Endothelial cell of umbilical vein (primary cell): Measurements from ENCODE around the gene AJAP1. TPM values are rescaled to one million over a fixed set of nuclear protein-coding genes. Genes with fewer than 3 reads are reported as not detected.

Experiments
- BruUV-seq: library from RNA; stranded (reverse); fragments of 400-500 nt; replicated peaks from 2 replicates; lab custom pipeline; 2021; lab: Mats Ljungman, UMichigan
- CTCF ChIA-PET: fragments of 300-600, 350-600 bp; sonication (Branson Sonifier 250); formaldehyde crosslinking; loops from one replicate; lab custom pipeline; 2021; ENCODE audit warnings: antibody characterized with exemption, inconsistent platforms; lab: Charles Lee
- POLR2A ChIA-PET: fragments of 300-600, 350-600 bp; sonication (Branson Sonifier 250); formaldehyde crosslinking; loops from one replicate; lab custom pipeline; 2021; ENCODE audit warnings: antibody characterized with exemption, inconsistent platforms; lab: Charles Lee
- DNase-seq: peaks from one replicate; pipeline ENCODE4 v3.0.0-alpha.2; 2011; ENCODE audit warnings: low read depth, low spot score
- FAIRE-seq: peaks from 2 replicates; lab custom pipeline; 2011; peaks lifted over from hg19 to GRCh38; lab: Jason Lieb, UNC
- H2AFZ ChIP-seq: 2 replicates; pipeline ENCODE4 v1.6.0; 2012; ENCODE audit warnings: low read depth, low read length, control low read depth, inconsistent platforms
- H3K27ac ChIP-seq: 2 replicates; pipeline ENCODE4 v1.5.1; 2011; ENCODE audit warnings: low read depth, mild to moderate bottlenecking, control low read depth, low read length, moderate library complexity; ENCODE audit not compliant: insufficient read depth
- H3K27me3 ChIP-seq, 2 experiments: 2 replicates each; pipeline versions ENCODE4 v1.6.0 to v1.6.1; 2011; ENCODE audit warnings: low read length in 2 of 2, mixed read lengths in 1 of 2; ENCODE audit not compliant: control insufficient read depth in 2 of 2, insufficient read depth in 2 of 2
- H3K36me3 ChIP-seq, 2 experiments: 2 replicates in 1 of 2; 3 replicates in 1 of 2; pipeline ENCODE4 v1.5.1; 2011; ENCODE audit warnings: low read length in 2 of 2, mild to moderate bottlenecking in 1 of 2, moderate library complexity in 1 of 2; ENCODE audit not compliant: control insufficient read depth in 2 of 2, insufficient read depth in 2 of 2; ENCODE audit errors: extremely low read depth in 1 of 2
- H3K4me1 ChIP-seq: 3 replicates; pipeline ENCODE4 v1.5.1; 2011; ENCODE audit warnings: mild to moderate bottlenecking, low read length; ENCODE audit not compliant: control insufficient read depth, insufficient read depth; ENCODE audit errors: extremely low read depth
- H3K4me2 ChIP-seq: 2 replicates; pipeline ENCODE4 v1.6.1; 2011; ENCODE audit warnings: low read length, control low read depth, mixed read lengths; ENCODE audit not compliant: insufficient read depth
- H3K4me3 ChIP-seq, 3 experiments: fragments of 200-600 bp in 1 of 3; sonication (generic), shearing (Covaris generic) in 1 of 3; replicated peaks in 1 of 3; 2 replicates each; pipeline ENCODE4 v1.5.1; 2011 to 2016; ENCODE audit warnings: control low read depth in 3 of 3, low read length in 3 of 3, mild to moderate bottlenecking in 2 of 3, inconsistent platforms in 1 of 3, low read depth in 1 of 3, moderate library complexity in 1 of 3; ENCODE audit not compliant: insufficient read depth in 1 of 3
- H3K79me2 ChIP-seq: 2 replicates; pipeline ENCODE4 v1.6.0; 2012; ENCODE audit warnings: low read length, inconsistent platforms; ENCODE audit not compliant: control insufficient read depth, insufficient read depth
- H3K9ac ChIP-seq: replicated peaks from 2 replicates; pipeline ENCODE3; 2011; ENCODE audit warnings: low read length, control low read depth; ENCODE audit not compliant: insufficient read depth; ENCODE audit errors: extremely low read depth
- H3K9me1 ChIP-seq: replicated peaks from 3 replicates; pipeline ENCODE4 v1.6.0; 2011; ENCODE audit warnings: mild to moderate bottlenecking, low read length; ENCODE audit not compliant: control insufficient read depth, insufficient read depth; ENCODE audit errors: extremely low read depth
- H3K9me3 ChIP-seq: replicated peaks from 2 replicates; pipeline ENCODE4 v1.5.1; 2012; ENCODE audit warnings: low read length, inconsistent platforms; ENCODE audit not compliant: control insufficient read depth, insufficient read depth
- H4K20me1 ChIP-seq: replicated peaks from 2 replicates; pipeline ENCODE3; 2011; ENCODE audit warnings: mild to moderate bottlenecking, low read length; ENCODE audit not compliant: control insufficient read depth, insufficient read depth; ENCODE audit errors: extremely low read depth
- CTCF ChIP-seq, 2 donors: IDR thresholded peaks; 1 replicate in 1 of 2; 2 replicates in 1 of 2; pipeline ENCODE4 v1.5.1; 2011; ENCODE audit warnings: low read length in 2 of 2, mild to moderate bottlenecking in 2 of 2, moderate library complexity in 2 of 2, control low read depth in 1 of 2, inconsistent platforms in 1 of 2, low read depth in 1 of 2; ENCODE audit not compliant: insufficient read depth in 1 of 2; ENCODE audit errors: extremely low read depth in 1 of 2
- EZH2 ChIP-seq: IDR thresholded peaks from 2 replicates; pipeline ENCODE4 v1.6.1; 2012; ENCODE audit warnings: borderline replicate concordance, low read depth, mild to moderate bottlenecking, moderate library complexity, low read length, inconsistent platforms; ENCODE audit not compliant: severe bottlenecking
- FOS ChIP-seq: IDR thresholded peaks from 2 replicates; pipeline ENCODE4 v1.6.1; 2011; ENCODE audit warnings: mild to moderate bottlenecking, low read length, moderate library complexity, borderline replicate concordance; ENCODE audit not compliant: insufficient read depth
- GATA2 ChIP-seq: IDR thresholded peaks from 2 replicates; pipeline ENCODE4 v1.7.0; 2011; ENCODE audit warnings: low read depth, mild to moderate bottlenecking, moderate library complexity, mixed read lengths, low read length; ENCODE audit not compliant: insufficient read length, insufficient read depth
- JUN ChIP-seq: IDR thresholded peaks from 2 replicates; pipeline ENCODE4 v1.6.1; 2011; ENCODE audit warnings: borderline replicate concordance, low read depth; ENCODE audit not compliant: insufficient read length, insufficient read depth
- MAX ChIP-seq: IDR thresholded peaks from 2 replicates; pipeline ENCODE4 v1.6.1; 2011; ENCODE audit not compliant: insufficient read depth, insufficient read length
- MYC ChIP-seq: IDR thresholded peaks from one replicate; pipeline ENCODE4 v1.6.1; 2011; ENCODE audit warnings: mild to moderate bottlenecking, low read depth, low read length
- POLR2A ChIP-seq: IDR thresholded peaks from 2 replicates; pipeline ENCODE4 v1.6.1; 2012; ENCODE audit warnings: low read depth, mild to moderate bottlenecking, control low read depth, low read length
- POLR2AphosphoS5 ChIP-seq: IDR thresholded peaks from 2 replicates; pipeline ENCODE4 v1.6.1; 2012; ENCODE audit warnings: low read depth, mild to moderate bottlenecking, control low read depth, low read length, moderate library complexity; ENCODE audit not compliant: insufficient read depth
- dilution Hi-C: fragments of 300-500 bp; cut with MboI; formaldehyde crosslinking; loops from one replicate; pipeline ENCODE4 v1.15.0; 2019; ENCODE audit warnings: low sequenced_read_pairs; ENCODE audit not compliant: extremely low pct_ligation_motif_present
- intact Hi-C: fragments of 100-400 bp; cut with micrococcal nuclease; formaldehyde crosslinking; loops from one replicate; pipeline ENCODE4 v1.10.0; 2022
- polyA plus RNA-seq, 4 experiments: library from polyadenylated mRNA; depleted of rRNA in 3 of 4; stranded (reverse) in 3 of 4; unstranded in 1 of 4; fragments of >200 nt; gene quantifications; 2 replicates each; pipeline versions ENCODE4 v1.2.1 to v1.2.3, GENCODE V29; 2011 to 2012; ENCODE audit warnings: missing spikeins in 1 of 4
- total RNA-seq: library from RNA; stranded (reverse); gene quantifications from 2 replicates; pipeline ENCODE4 v1.2.3, GENCODE V29; 2021

AJAP1 gene
- total and polyA plus RNA-seq, 2 donors (not counting 3 experiments of a cell fraction or from before 2014, with no cell fraction given), result not detected

- Histone ChIP-seq H3K27ac (no peak overlapping the region), H3K4me1 (no peaks in the 10 kb centered on the region), H3K9ac (no peak overlapping the region), H4K20me1 (no peaks in the 10 kb centered on the region), H3K27me3 (no peaks in the 10 kb centered on the region), H3K4me2 (no peak overlapping the region), H3K36me3 (no peaks in the 10 kb centered on the region), H3K9me1 (no peaks in the 10 kb centered on the region), H3K4me3 (no peak overlapping the region), H2AFZ (no peak overlapping the region), H3K9me3 (peaks cover 3% of the 10 kb centered on the region), H3K79me2 (no peaks in the 10 kb centered on the region)
- FAIRE-seq (no peak), DNase-seq (no peak)
- BruUV-seq, result no TSS peak
- POLR2A ChIA-PET, result no interaction called here
- dilution Hi-C loops, result no loop called here
- TF ChIP-seq EZH2, result no peak
- no peak for TF ChIP-seq JUN
- no peak for TF ChIP-seq GATA2
- no peak for TF ChIP-seq MAX
- TF ChIP-seq MYC, result no peak
- no peak for TF ChIP-seq CTCF (IDR thresholded peaks at IDR 0.05; ENCODE audit: extremely low read depth in 1 of 2, insufficient read depth in 1 of 2, low read depth in 1 of 2, low read length in 2 of 2)
- no peak for TF ChIP-seq POLR2AphosphoS5
- TF ChIP-seq FOS, result no peak
- no peak for TF ChIP-seq POLR2A
- CTCF ChIA-PET, result no interaction called here
- intact Hi-C loops, result loop anchor here (1.0 kb wide), 1 partner anchor 24 kb away; no protein-coding TSS in a partner anchor
Measured at GRCh38 chr1:4690951-4691675, 36.7 kb downstream of the AJAP1 start.
